HL-60 (cell line): Measurements from ENCODE around the gene RBM12.
"Not testable (repeated sequence)": the region's sequence is repeated elsewhere in the genome, so short reads cannot be mapped to it uniquely, and the experiment has no call there.

ENCODE experiments used
- DNase-seq, 2 experiments: peaks; one replicate each; pipeline ENCODE4 v3.0.0-alpha.2; 2010 to 2020; ENCODE audit warnings: low read depth in 1 of 2, low spot score in 1 of 2
- H3K27ac ChIP-seq: fragments of 250-450 bp; sonication (Bioruptor Pico); replicated peaks from 2 replicates; pipeline ENCODE4 v1.5.1; 2020; ENCODE audit warnings: mild to moderate bottlenecking, moderate library complexity
- H3K27me3 ChIP-seq: fragments of 250-450 bp; sonication (Bioruptor Pico); 2 replicates; pipeline ENCODE4 v1.5.1; 2021; ENCODE audit warnings: mild to moderate bottlenecking, moderate library complexity; ENCODE audit not compliant: insufficient read depth, poor library complexity, severe bottlenecking
- H3K4me3 ChIP-seq: replicated peaks from 2 replicates; pipeline ENCODE4 v1.5.1; 2011; ENCODE audit warnings: mild to moderate bottlenecking, control low read depth, low read length; ENCODE audit not compliant: insufficient read depth
- GABPA ChIP-seq: IDR thresholded peaks from 2 replicates; pipeline ENCODE4 v1.6.1; 2012; ENCODE audit warnings: low read depth
- POLR2AphosphoS5 ChIP-seq: IDR thresholded peaks from 2 replicates; pipeline ENCODE4 v1.6.1; 2012; ENCODE audit warnings: low read depth
- SPI1 ChIP-seq: IDR thresholded peaks from 2 replicates; pipeline ENCODE4 v1.6.1; 2012; ENCODE audit warnings: low read depth, mild to moderate bottlenecking, borderline replicate concordance
- long read RNA-seq: library from polyadenylated mRNA; unstranded; transcript quantifications from one replicate; pipeline ENCODE4 v2.0.0, GENCODE V29; 2020
- TF ChIP-seq, protein P1 (sequence below): IDR thresholded peaks from one replicate; pipeline ENCODE4 v1.5.1; 2011; ENCODE audit warnings: low read length, control low read depth, inconsistent platforms; ENCODE audit not compliant: insufficient read depth
- TF ChIP-seq, protein P2 (sequence below): IDR thresholded peaks from 2 replicates; pipeline ENCODE4 v1.6.1; 2012; ENCODE audit warnings: low read depth; ENCODE audit not compliant: insufficient replicate concordance

Gene RBM12, protein sequence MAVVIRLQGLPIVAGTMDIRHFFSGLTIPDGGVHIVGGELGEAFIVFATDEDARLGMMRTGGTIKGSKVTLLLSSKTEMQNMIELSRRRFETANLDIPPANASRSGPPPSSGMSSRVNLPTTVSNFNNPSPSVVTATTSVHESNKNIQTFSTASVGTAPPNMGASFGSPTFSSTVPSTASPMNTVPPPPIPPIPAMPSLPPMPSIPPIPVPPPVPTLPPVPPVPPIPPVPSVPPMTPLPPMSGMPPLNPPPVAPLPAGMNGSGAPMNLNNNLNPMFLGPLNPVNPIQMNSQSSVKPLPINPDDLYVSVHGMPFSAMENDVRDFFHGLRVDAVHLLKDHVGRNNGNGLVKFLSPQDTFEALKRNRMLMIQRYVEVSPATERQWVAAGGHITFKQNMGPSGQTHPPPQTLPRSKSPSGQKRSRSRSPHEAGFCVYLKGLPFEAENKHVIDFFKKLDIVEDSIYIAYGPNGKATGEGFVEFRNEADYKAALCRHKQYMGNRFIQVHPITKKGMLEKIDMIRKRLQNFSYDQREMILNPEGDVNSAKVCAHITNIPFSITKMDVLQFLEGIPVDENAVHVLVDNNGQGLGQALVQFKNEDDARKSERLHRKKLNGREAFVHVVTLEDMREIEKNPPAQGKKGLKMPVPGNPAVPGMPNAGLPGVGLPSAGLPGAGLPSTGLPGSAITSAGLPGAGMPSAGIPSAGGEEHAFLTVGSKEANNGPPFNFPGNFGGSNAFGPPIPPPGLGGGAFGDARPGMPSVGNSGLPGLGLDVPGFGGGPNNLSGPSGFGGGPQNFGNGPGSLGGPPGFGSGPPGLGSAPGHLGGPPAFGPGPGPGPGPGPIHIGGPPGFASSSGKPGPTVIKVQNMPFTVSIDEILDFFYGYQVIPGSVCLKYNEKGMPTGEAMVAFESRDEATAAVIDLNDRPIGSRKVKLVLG
- long read RNA-seq, full-length matches to known transcripts = 25 of 37 reads
- long read RNA-seq, partial matches to known transcripts = 0 of 37 reads
- long read RNA-seq, other reads (novel, unspliced or antisense) = 12 of 37 reads

DNA sequence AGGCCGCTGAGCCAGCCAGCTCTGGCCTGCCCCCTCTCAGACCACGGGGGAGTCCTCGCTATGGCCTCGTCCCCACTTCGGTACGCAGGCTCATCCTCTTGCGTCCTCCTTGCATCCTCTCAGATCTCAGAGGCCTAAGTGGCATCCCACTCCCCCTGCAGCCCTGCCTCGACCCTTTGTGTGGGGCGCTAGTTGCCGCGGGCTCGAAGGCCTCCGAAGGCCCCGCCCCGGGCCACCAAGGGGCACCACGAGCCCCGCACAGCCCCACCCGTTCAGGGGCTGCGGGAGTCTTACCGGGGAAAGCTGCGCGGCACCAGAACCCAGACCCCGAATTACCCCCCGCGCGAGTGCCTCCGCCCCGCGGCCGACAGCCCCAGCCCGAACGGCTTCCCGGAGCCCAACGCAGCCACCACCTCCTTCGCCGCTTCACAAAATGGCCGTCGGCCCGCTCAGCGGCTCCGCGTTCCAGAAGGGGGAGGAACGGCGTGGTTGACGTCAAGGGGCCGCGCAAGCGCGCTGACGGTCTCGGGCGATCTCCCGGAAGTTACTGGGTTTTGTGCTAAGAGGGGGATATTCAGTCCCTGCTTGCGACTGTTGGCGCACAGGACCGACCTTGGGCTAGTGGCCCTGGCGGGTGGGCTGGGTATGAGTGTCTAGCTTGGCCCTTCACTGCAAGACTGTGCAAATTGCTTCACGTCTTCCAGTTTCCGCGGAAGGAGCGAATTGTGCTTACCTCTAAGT lies at the start of gene RBM12, which contains the start of gene CPNE1:
Gene RBM12, minus strand, starts transcription at position 435 of the 741 bp plus-strand sequence. CDS start 9,578 bp downstream, outside the sequence.
Gene CPNE1, minus strand, starts transcription at position 435 of the 741 bp plus-strand sequence. CDS start 31,977 bp downstream, outside the sequence.
- peak; percentile 96 for TF ChIP-seq POLR2AphosphoS5
- TF ChIP-seq SPI1 = peak; percentile 29; the same call in 1 of the 2 replicates
- 0 out of 2 replicates have a peak, but pooled peaks have one; percentile 22 for TF ChIP-seq GABPA
- TF ChIP-seq, protein P1, sequence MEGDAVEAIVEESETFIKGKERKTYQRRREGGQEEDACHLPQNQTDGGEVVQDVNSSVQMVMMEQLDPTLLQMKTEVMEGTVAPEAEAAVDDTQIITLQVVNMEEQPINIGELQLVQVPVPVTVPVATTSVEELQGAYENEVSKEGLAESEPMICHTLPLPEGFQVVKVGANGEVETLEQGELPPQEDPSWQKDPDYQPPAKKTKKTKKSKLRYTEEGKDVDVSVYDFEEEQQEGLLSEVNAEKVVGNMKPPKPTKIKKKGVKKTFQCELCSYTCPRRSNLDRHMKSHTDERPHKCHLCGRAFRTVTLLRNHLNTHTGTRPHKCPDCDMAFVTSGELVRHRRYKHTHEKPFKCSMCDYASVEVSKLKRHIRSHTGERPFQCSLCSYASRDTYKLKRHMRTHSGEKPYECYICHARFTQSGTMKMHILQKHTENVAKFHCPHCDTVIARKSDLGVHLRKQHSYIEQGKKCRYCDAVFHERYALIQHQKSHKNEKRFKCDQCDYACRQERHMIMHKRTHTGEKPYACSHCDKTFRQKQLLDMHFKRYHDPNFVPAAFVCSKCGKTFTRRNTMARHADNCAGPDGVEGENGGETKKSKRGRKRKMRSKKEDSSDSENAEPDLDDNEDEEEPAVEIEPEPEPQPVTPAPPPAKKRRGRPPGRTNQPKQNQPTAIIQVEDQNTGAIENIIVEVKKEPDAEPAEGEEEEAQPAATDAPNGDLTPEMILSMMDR = no peak
- TF ChIP-seq, protein P2, sequence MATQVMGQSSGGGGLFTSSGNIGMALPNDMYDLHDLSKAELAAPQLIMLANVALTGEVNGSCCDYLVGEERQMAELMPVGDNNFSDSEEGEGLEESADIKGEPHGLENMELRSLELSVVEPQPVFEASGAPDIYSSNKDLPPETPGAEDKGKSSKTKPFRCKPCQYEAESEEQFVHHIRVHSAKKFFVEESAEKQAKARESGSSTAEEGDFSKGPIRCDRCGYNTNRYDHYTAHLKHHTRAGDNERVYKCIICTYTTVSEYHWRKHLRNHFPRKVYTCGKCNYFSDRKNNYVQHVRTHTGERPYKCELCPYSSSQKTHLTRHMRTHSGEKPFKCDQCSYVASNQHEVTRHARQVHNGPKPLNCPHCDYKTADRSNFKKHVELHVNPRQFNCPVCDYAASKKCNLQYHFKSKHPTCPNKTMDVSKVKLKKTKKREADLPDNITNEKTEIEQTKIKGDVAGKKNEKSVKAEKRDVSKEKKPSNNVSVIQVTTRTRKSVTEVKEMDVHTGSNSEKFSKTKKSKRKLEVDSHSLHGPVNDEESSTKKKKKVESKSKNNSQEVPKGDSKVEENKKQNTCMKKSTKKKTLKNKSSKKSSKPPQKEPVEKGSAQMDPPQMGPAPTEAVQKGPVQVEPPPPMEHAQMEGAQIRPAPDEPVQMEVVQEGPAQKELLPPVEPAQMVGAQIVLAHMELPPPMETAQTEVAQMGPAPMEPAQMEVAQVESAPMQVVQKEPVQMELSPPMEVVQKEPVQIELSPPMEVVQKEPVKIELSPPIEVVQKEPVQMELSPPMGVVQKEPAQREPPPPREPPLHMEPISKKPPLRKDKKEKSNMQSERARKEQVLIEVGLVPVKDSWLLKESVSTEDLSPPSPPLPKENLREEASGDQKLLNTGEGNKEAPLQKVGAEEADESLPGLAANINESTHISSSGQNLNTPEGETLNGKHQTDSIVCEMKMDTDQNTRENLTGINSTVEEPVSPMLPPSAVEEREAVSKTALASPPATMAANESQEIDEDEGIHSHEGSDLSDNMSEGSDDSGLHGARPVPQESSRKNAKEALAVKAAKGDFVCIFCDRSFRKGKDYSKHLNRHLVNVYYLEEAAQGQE = no peak
- H3K4me3 ChIP-seq = peak within 1 kb of the TSS; percentile 75
- no peaks in the 10 kb centered on the region for H3K27me3 ChIP-seq
- peak; percentile 87 to 92 for DNase-seq
- peak within 1 kb of the TSS; percentile 96 for H3K27ac ChIP-seq

DNA sequence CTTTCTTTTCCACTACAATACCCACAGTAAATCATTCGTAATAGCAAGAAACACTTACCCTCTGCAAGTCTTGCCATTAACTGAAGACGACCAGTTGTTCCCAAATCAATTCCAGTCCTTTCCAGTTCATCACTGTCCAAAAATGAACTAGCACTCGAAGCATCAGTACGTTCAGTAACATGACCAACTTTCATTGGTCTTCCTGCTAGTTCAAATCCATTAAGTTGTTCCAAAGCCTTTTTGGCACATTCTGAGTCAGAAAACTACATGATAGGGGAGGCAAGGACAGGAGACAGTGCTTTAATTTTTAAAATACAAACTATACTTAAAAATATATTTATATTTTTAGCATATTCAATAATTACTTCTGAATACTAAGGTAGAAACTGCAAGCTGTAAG lies 49.4 kb upstream of the RBM12 start:
- H3K4me3 ChIP-seq = no peak overlapping the region
- H3K27me3 ChIP-seq = no peaks in the 10 kb centered on the region
- DNase-seq = no peak
- no peak for TF ChIP-seq GABPA
- H3K27ac ChIP-seq = no peak overlapping the region

DNA sequence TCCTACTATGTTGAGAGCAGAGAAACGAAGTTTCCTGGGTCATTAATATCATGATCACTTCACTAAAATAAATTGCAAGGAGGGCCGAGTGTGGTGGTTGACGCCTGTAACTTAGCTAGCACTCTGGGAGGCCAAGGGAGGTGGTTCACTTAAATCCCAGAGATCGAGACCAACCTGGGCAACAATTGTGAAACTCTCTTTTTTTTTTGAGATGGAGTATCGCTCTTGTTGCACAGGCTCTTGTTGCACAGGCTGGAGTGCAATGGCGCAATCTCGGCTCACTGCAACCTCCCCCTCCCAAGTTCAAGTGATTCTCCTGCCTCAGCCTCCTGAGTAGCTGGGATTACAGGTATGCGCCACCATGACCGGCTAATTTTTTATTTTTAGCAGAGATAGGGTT lies 48.4 kb upstream of the RBM12 start:
- not testable (repeated sequence) for H3K27me3 ChIP-seq, H3K27ac ChIP-seq, H3K4me3 ChIP-seq
- peak in 1 of 2 experiments; percentile 35 for DNase-seq

DNA sequence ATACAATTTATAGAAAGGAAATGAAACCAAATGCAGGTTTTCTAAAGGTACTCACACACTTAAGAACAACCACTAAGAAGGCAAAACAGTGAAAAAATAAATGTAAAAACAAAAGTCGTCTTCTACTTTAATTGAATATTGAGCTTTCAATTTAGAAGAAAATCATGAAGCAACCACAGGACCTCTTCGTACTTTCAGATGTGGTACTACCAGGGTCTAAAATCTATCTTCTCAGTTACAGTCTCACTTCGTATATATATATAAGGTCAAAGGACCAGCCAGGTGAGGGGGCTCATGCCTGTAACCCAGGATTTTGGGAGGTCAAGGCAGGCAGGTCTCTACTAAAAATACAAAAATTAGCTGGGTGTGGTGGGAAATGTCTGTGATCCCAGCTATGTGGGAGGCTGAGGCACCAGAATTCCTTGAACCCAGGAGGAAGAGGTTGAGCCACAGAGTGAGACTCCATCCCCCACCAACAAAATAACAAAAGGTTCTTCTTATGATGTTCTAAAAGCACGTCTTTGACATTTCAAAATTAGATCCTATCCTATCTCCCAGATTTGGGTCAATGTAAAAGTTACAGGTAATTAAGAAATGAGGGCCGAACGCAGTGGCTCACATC lies 47.0 kb upstream of the RBM12 start:
- H3K27me3 ChIP-seq = no peaks in the 10 kb centered on the region
- H3K4me3 ChIP-seq = no peak overlapping the region
- TF ChIP-seq, protein P1 = no peak
- TF ChIP-seq GABPA (no peak), SPI1 (no peak), POLR2AphosphoS5 (no peak)
- TF ChIP-seq, protein P2 = no peak
- no peak for DNase-seq
- no peak overlapping the region for H3K27ac ChIP-seq
